ENCODE results near the gene CHTF18. TPM values are rescaled to one million over a fixed set of nuclear protein-coding genes. Genes with fewer than 3 reads are reported as not detected.
"Not testable (repeated sequence)": the region's sequence is repeated elsewhere in the genome, so short reads cannot be mapped to it uniquely, and the experiment has no call there.

The CHTF18 gene
- total RNA-seq, 2 experiments from 2014 or later: 125 to 146 TPM

DNA sequence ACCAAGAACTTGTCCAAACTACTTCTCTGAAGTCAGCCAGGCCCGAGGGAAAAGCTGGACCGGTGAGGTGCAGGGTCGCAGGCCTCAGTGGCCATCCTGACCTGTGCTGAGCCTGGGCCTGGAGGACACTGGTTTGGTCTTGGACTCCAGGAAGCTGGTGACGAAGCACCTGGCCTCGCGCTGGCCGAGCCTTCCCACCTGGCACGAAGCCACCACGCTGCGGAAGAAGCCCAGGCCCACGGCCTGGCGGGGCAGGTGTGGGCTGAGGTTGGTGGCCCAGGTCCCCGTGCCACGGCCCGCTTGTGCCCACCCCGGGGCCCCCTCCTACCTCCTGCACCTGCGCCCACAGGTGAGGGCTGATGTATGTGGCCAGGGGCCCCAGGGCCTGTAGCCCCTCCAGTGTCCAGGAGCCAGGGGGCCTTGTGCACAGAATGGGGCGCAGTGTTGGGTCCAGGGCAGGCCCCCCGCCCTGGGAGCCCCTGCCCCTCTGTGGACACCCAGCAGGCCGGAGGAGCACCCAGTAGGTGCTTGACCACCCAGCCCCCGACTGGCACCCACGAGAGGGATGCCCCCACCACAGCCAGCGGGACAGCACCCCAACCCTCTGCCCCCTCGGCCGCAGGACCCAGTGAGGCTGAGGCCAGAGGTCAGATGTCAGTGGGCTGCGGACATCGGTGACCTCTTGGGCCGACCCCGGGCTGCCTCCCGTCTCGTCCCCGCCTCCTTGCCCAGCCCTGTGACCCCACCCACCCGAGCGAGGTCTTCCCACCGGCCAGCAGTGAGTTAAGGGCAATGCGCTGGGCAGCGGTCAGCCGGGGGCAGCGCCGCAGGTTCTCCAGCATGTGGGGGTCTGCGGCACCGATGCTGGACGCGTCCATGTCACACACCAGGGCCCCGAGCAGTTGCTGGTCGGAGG is 14.1 kb upstream of the CHTF18 start:
- DNase-seq (ENCODE audit: low spot score): no peak
- Histone ChIP-seq H2AFZ (ENCODE audit: low read length) (no peak overlapping the region), H3K4me3 (ENCODE audit: low read depth, low read length, poor library complexity, severe bottlenecking) (no peak overlapping the region), H4K20me1 (ENCODE audit: insufficient read depth, low read length) (no peaks in the 10 kb centered on the region), H3K36me3 (ENCODE audit: insufficient read depth, low read length) (no peaks in the 10 kb centered on the region), H3K9me2 (ENCODE audit: insufficient read depth, low read length) (no peaks in the 10 kb centered on the region), H3K9me3 (ENCODE audit: low read length) (no peaks in the 10 kb centered on the region), H3K4me1 (ENCODE audit: insufficient read depth, low read length, poor library complexity, severe bottlenecking) (no peaks in the 10 kb centered on the region), H3K27ac (ENCODE audit: low read depth, low read length, poor library complexity, severe bottlenecking) (no peak overlapping the region), H3K79me2 (ENCODE audit: insufficient read depth, low read depth, low read length) (no peaks in the 10 kb centered on the region), H3K4me2 (ENCODE audit: low read length) (no peak overlapping the region)
- intact Hi-C loops (cut with micrococcal nuclease; ENCODE audit: unreplicated experiment): no loop called here
- POLR2A ChIA-PET: interaction anchor here (0.7 kb wide), 1 partner anchor 326 kb away, joined by 3 read pairs; no protein-coding TSS in a partner anchor
- CTCF ChIA-PET (ENCODE audit: unreplicated experiment): no interaction called here
- TF ChIP-seq, protein P1, sequence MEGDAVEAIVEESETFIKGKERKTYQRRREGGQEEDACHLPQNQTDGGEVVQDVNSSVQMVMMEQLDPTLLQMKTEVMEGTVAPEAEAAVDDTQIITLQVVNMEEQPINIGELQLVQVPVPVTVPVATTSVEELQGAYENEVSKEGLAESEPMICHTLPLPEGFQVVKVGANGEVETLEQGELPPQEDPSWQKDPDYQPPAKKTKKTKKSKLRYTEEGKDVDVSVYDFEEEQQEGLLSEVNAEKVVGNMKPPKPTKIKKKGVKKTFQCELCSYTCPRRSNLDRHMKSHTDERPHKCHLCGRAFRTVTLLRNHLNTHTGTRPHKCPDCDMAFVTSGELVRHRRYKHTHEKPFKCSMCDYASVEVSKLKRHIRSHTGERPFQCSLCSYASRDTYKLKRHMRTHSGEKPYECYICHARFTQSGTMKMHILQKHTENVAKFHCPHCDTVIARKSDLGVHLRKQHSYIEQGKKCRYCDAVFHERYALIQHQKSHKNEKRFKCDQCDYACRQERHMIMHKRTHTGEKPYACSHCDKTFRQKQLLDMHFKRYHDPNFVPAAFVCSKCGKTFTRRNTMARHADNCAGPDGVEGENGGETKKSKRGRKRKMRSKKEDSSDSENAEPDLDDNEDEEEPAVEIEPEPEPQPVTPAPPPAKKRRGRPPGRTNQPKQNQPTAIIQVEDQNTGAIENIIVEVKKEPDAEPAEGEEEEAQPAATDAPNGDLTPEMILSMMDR (conservative IDR thresholded peaks at IDR 0.05; ENCODE audit: low read length): no peak
- no peak for TF ChIP-seq EZH2phosphoT487 (IDR thresholded peaks at IDR 0.05; ENCODE audit: borderline replicate concordance, low read depth, low read length)
- BruUV-seq (replicated peaks): no TSS peak

DNA sequence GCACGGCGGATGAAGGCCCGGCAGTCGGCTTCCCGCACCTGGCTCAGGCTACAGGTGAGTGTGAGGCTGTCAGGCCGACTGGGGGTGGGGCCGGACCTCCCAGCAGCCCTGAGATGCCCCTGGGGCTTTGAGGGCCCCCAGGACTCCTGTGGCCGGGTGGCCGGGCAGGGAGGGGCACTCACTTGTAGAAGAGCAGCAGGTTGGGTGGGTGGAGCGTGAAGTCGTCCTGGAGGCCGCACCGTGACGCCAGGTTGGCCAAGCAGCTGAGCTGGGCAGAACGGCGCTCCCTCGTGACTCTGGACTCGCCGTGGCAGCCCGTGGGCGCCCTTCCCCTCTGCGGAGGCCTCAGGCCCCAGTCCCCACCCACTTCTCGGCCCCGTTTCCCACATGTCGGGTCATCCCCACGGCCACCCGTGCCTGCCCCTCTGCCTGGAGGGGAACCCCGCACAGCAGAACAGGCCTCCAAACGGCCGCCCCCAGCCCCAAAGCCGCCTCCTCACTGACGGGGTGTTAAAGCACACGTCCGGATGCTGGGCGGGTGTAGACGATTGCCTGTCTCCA is 13.1 kb upstream of the CHTF18 start:
- Histone ChIP-seq H3K4me3 (ENCODE audit: low read depth, low read length, poor library complexity, severe bottlenecking) (no peak overlapping the region), H3K9me3 (ENCODE audit: low read length) (no peaks in the 10 kb centered on the region), H3K79me2 (ENCODE audit: insufficient read depth, low read depth, low read length) (no peaks in the 10 kb centered on the region), H3K4me1 (ENCODE audit: insufficient read depth, low read length, poor library complexity, severe bottlenecking) (no peaks in the 10 kb centered on the region), H4K20me1 (ENCODE audit: insufficient read depth, low read length) (no peaks in the 10 kb centered on the region), H2AFZ (ENCODE audit: low read length) (no peak overlapping the region), H3K9me2 (ENCODE audit: insufficient read depth, low read length) (no peaks in the 10 kb centered on the region), H3K4me2 (ENCODE audit: low read length) (no peak overlapping the region), H3K27ac (ENCODE audit: low read depth, low read length, poor library complexity, severe bottlenecking) (no peak overlapping the region), H3K36me3 (ENCODE audit: insufficient read depth, low read length) (no peaks in the 10 kb centered on the region)
- intact Hi-C loops (cut with micrococcal nuclease; ENCODE audit: unreplicated experiment): no loop called here
- ChIA-PET CTCF (ENCODE audit: unreplicated experiment) (no interaction called here), POLR2A (interaction anchor here (0.5 kb wide), 1 partner anchor 1066 kb away, joined by 3 read pairs; no protein-coding TSS in a partner anchor)
- DNase-seq (ENCODE audit: low spot score): no peak
- TF ChIP-seq, protein P1 (conservative IDR thresholded peaks at IDR 0.05; ENCODE audit: low read length): no peak
- TF ChIP-seq EZH2phosphoT487 (IDR thresholded peaks at IDR 0.05; ENCODE audit: borderline replicate concordance, low read depth, low read length): no peak
- BruUV-seq (replicated peaks): no TSS peak

DNA sequence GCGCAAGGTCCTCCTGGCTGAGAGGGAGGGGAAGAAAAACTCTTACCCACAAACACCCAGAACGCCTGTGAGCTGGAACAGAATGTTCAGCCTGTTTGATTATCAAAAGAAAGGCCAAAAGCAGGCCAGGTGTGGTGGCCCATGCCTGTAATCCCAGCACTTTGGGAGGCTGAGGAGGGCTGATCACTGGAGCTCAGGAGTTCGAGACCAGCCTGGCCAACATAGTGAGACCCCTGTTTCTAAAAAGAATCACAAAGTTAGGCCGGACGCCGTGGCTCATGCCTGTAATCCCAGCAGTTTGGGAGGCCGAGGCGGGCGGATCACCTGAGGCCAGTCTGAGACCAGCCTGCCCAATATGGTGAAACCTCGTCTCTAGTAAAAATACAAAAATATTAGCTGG is 12.1 kb upstream of the CHTF18 start:
- H3K4me1 ChIP-seq (ENCODE audit: insufficient read depth, low read length, poor library complexity, severe bottlenecking); intact Hi-C loops (cut with micrococcal nuclease; ENCODE audit: unreplicated experiment); H3K9me2 ChIP-seq (ENCODE audit: insufficient read depth, low read length); H3K27ac ChIP-seq (ENCODE audit: low read depth, low read length, poor library complexity, severe bottlenecking); H3K36me3 ChIP-seq (ENCODE audit: insufficient read depth, low read length); H2AFZ ChIP-seq (ENCODE audit: low read length); DNase-seq (ENCODE audit: low spot score); H3K4me2 ChIP-seq (ENCODE audit: low read length); H3K79me2 ChIP-seq (ENCODE audit: insufficient read depth, low read depth, low read length); H3K9me3 ChIP-seq (ENCODE audit: low read length); BruUV-seq (replicated peaks); POLR2A ChIA-PET; H3K4me3 ChIP-seq (ENCODE audit: low read depth, low read length, poor library complexity, severe bottlenecking); H4K20me1 ChIP-seq (ENCODE audit: insufficient read depth, low read length); CTCF ChIA-PET (ENCODE audit: unreplicated experiment): not testable (repeated sequence)

All from OCI-LY7 (cell line).